Astrocyte (in vitro differentiated cells and primary cell): ENCODE results near the gene NAA60. TPM values are rescaled to one million over a fixed set of nuclear protein-coding genes. Genes with fewer than 3 reads are reported as not detected.
"Not testable (repeated sequence)": the region's sequence is repeated elsewhere in the genome, so short reads cannot be mapped to it uniquely, and the experiment has no call there.

Source experiments
- DNase-seq: peaks from one replicate; pipeline ENCODE4 v3.0.0-alpha.2; 2010; ENCODE audit warnings: low read depth
- FAIRE-seq: peaks from 2 replicates; lab custom pipeline; 2011; peaks lifted over from hg19 to GRCh38; lab: Jason Lieb, UNC
- H2AFZ ChIP-seq: 2 replicates; pipeline ENCODE4 v1.6.0; 2012; ENCODE audit warnings: low read depth, low read length, inconsistent platforms
- H3K27ac ChIP-seq: 2 replicates; pipeline ENCODE4 v1.5.1; 2011; ENCODE audit warnings: low read depth, low read length, inconsistent platforms
- H3K27me3 ChIP-seq: 2 replicates; pipeline ENCODE4 v1.6.0; 2011; ENCODE audit warnings: low read length, inconsistent platforms; ENCODE audit not compliant: insufficient read depth
- H3K36me3 ChIP-seq: 2 replicates; pipeline ENCODE4 v1.5.1; 2011; ENCODE audit warnings: low read length, inconsistent platforms; ENCODE audit not compliant: insufficient read depth
- H3K4me1 ChIP-seq: 2 replicates; pipeline ENCODE4 v1.5.1; 2011; ENCODE audit warnings: low read length, inconsistent platforms; ENCODE audit not compliant: insufficient read depth
- H3K4me2 ChIP-seq: 2 replicates; pipeline ENCODE4 v1.6.0; 2012; ENCODE audit warnings: low read length, inconsistent platforms
- H3K4me3 ChIP-seq: 2 replicates; pipeline ENCODE4 v1.5.1; 2011; ENCODE audit warnings: low read depth, mild to moderate bottlenecking, low read length, inconsistent platforms; ENCODE audit not compliant: insufficient read depth
- H3K79me2 ChIP-seq: 2 replicates; pipeline ENCODE4 v1.6.0; 2012; ENCODE audit warnings: mild to moderate bottlenecking, low read length, inconsistent platforms; ENCODE audit not compliant: insufficient read depth
- H3K9ac ChIP-seq: 2 replicates; pipeline ENCODE4 v1.6.0; 2012; ENCODE audit warnings: mild to moderate bottlenecking, low read length, inconsistent platforms
- H3K9me3 ChIP-seq: 2 replicates; pipeline ENCODE4 v1.5.1; 2012; ENCODE audit warnings: low read depth, mild to moderate bottlenecking, low read length, inconsistent platforms; ENCODE audit not compliant: insufficient read depth
- H4K20me1 ChIP-seq: 2 replicates; pipeline ENCODE4 v1.6.0; 2012; ENCODE audit warnings: low read length, inconsistent platforms; ENCODE audit not compliant: insufficient read depth
- H3K27ac Mint-ChIP-seq: one replicate; pipeline ENCODE4 v1.8.0; 2021; ENCODE audit warnings: mild to moderate bottlenecking, mixed read lengths; ENCODE audit not compliant: unreplicated experiment
- H3K27me3 Mint-ChIP-seq: one replicate; pipeline ENCODE4 v1.8.0; 2021; ENCODE audit warnings: low read depth, mixed read lengths; ENCODE audit not compliant: unreplicated experiment
- H3K36me3 Mint-ChIP-seq: one replicate; pipeline ENCODE4 v1.8.0; 2021; ENCODE audit warnings: low read depth, mixed read lengths; ENCODE audit not compliant: unreplicated experiment
- H3K4me1 Mint-ChIP-seq: one replicate; pipeline ENCODE4 v1.8.0; 2021; ENCODE audit warnings: low read depth, mixed read lengths; ENCODE audit not compliant: unreplicated experiment
- H3K4me3 Mint-ChIP-seq: one replicate; pipeline ENCODE4 v1.8.0; 2021; ENCODE audit warnings: mild to moderate bottlenecking, moderate library complexity, mixed read lengths; ENCODE audit not compliant: unreplicated experiment
- H3K9me3 Mint-ChIP-seq: one replicate; pipeline ENCODE4 v1.8.0; 2021; ENCODE audit warnings: mild to moderate bottlenecking, mixed read lengths; ENCODE audit not compliant: unreplicated experiment
- EZH2 ChIP-seq: IDR thresholded peaks from 2 replicates; pipeline ENCODE4 v1.6.1; 2012; ENCODE audit warnings: mild to moderate bottlenecking, low read length, inconsistent platforms; ENCODE audit not compliant: insufficient read depth
- total RNA-seq: library from RNA; stranded (reverse); gene quantifications from 2 replicates; pipeline ENCODE4 v1.2.1, GENCODE V29; 2021
- TF ChIP-seq, protein P1 (sequence below): IDR thresholded peaks from 2 replicates; pipeline ENCODE4 v1.5.1; 2011; ENCODE audit warnings: low read depth, mild to moderate bottlenecking, inconsistent platforms, low read length, moderate library complexity; ENCODE audit not compliant: insufficient read depth

The NAA60 gene
- total RNA-seq, 1 donor from 2014 or later, result 64.9 TPM

DNA sequence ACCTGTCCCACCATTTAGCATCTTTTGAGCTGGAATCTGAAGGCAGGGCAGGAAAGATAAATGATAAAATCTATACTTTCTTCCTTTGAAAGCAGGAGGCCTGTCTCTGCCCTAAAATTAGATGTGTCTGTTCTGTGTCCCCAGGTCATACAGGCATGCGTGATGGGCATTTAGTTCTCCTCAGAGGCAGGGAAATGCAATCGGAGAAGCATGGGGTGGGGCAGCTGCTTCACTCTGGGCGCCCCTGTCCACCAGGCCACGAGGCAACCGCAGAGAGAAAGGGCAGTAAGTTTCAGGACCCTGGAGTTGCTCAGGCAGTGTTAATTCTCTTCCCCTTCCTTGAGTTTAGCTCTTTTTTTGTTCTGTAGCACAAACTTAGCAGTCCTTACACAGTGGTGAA, 82.5 kb downstream of the NAA60 start:
- no peak overlapping the region for H3K4me2 ChIP-seq
- H2AFZ ChIP-seq, result no peak overlapping the region
- H3K9me3 ChIP-seq, result no peaks in the 10 kb centered on the region
- no peaks in the 10 kb centered on the region for H3K79me2 ChIP-seq
- H3K4me1 ChIP-seq, result no peaks in the 10 kb centered on the region
- no peaks in the 10 kb centered on the region for H3K27me3 ChIP-seq
- no peak overlapping the region for H3K27ac Mint-ChIP-seq
- H4K20me1 ChIP-seq, result no peaks in the 10 kb centered on the region
- peaks cover 11% of the 10 kb centered on the region for H3K36me3 ChIP-seq
- no peak overlapping the region for H3K27ac ChIP-seq
- H3K4me1 Mint-ChIP-seq, result no peaks in the 10 kb centered on the region
- H3K27me3 Mint-ChIP-seq, result no peaks in the 10 kb centered on the region
- DNase-seq (no peak), FAIRE-seq (no peak)
- peaks cover 4% of the 10 kb centered on the region for H3K9me3 Mint-ChIP-seq
- TF ChIP-seq, protein P1, sequence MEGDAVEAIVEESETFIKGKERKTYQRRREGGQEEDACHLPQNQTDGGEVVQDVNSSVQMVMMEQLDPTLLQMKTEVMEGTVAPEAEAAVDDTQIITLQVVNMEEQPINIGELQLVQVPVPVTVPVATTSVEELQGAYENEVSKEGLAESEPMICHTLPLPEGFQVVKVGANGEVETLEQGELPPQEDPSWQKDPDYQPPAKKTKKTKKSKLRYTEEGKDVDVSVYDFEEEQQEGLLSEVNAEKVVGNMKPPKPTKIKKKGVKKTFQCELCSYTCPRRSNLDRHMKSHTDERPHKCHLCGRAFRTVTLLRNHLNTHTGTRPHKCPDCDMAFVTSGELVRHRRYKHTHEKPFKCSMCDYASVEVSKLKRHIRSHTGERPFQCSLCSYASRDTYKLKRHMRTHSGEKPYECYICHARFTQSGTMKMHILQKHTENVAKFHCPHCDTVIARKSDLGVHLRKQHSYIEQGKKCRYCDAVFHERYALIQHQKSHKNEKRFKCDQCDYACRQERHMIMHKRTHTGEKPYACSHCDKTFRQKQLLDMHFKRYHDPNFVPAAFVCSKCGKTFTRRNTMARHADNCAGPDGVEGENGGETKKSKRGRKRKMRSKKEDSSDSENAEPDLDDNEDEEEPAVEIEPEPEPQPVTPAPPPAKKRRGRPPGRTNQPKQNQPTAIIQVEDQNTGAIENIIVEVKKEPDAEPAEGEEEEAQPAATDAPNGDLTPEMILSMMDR, result no peak
- no peak for TF ChIP-seq EZH2
- peaks cover 28% of the 10 kb centered on the region for H3K36me3 Mint-ChIP-seq
- no peak overlapping the region for H3K4me3 ChIP-seq
- no peak overlapping the region for H3K4me3 Mint-ChIP-seq
- no peak overlapping the region for H3K9ac ChIP-seq

DNA sequence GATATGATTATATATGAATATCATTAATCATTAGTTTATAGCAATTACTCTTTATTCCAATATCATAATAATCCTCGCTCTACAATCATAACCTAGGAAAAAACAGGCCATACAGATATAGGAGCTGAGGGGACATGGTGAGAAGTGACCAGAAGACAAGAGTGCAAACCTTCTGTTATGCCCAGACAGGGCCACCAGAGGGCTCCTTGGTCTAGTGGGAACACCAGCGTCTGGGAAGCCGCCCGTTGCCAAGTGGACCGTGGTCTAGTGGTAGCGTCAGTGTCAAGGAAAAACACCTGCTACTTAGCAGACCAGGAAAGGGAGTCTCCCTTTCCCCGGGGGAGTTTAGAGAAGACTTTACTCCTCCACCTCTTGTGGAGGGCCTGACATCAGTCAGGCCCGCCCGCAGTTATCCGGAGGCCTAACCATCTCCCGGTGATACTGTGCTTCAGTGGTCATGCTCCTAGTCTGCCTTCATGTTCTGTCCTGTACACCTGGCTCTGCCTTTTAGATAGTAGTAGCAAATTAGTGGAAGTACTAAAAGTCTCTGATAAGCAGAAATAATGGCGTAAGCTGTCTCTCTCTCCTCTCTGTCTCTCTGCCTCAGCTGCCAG, 83.8 kb downstream of the NAA60 start:
- not testable (repeated sequence) for H3K27ac ChIP-seq, H3K27me3 Mint-ChIP-seq, H3K4me1 Mint-ChIP-seq, FAIRE-seq, H3K4me2 ChIP-seq, H3K27ac Mint-ChIP-seq, H3K9me3 ChIP-seq, H2AFZ ChIP-seq, H3K4me3 ChIP-seq, H3K79me2 ChIP-seq, H3K9ac ChIP-seq, H4K20me1 ChIP-seq, H3K27me3 ChIP-seq, H3K4me1 ChIP-seq, H3K4me3 Mint-ChIP-seq, H3K9me3 Mint-ChIP-seq
- peaks cover 14% of the 10 kb centered on the region for H3K36me3 ChIP-seq
- DNase-seq, result peak; percentile 47
- peaks cover 30% of the 10 kb centered on the region for H3K36me3 Mint-ChIP-seq
- TF ChIP-seq, protein P1, result peak; percentile 51

DNA sequence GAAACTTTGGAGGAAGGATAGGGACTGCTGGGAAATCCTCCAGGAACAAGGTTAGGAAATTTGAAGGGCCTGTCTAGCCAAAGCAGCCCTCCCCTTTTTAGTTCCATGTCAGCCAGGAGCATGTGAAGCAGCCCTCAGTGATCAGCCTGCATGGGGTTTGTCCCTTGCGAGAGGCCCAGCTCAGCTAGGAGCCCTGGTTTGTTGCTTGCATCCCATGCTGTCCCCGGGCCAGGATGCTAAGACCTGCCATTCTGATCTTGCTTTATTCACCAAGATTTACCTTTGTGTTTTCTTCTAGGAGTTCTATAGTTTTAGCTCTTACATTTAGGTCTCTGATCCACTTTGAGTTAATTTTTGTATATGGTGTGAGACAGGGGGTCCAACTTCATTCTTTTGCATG, 84.9 kb downstream of the NAA60 start:
- Histone ChIP-seq H3K4me2 (no peak overlapping the region), H3K9me3 (no peaks in the 10 kb centered on the region), H3K36me3 (peaks cover 12% of the 10 kb centered on the region), H4K20me1 (no peaks in the 10 kb centered on the region), H3K4me1 (no peaks in the 10 kb centered on the region), H2AFZ (no peak overlapping the region), H3K27ac (no peak overlapping the region), H3K79me2 (no peaks in the 10 kb centered on the region), H3K9ac (no peak overlapping the region), H3K27me3 (no peaks in the 10 kb centered on the region), H3K4me3 (no peak overlapping the region)
- Mint-ChIP-seq H3K9me3 (peaks cover 4% of the 10 kb centered on the region), H3K4me3 (no peak overlapping the region), H3K36me3 (peaks cover 29% of the 10 kb centered on the region), H3K4me1 (no peaks in the 10 kb centered on the region), H3K27me3 (no peaks in the 10 kb centered on the region), H3K27ac (no peak overlapping the region)
- FAIRE-seq (no peak), DNase-seq (no peak)
- TF ChIP-seq EZH2, result no peak
- TF ChIP-seq, protein P1, result no peak
